Measurements from ENCODE around the gene PLEKHF1. TPM values are rescaled to one million over a fixed set of nuclear protein-coding genes. Genes with fewer than 3 reads are reported as not detected.
"Not testable (repeated sequence)": the region's sequence is repeated elsewhere in the genome, so short reads cannot be mapped to it uniquely, and the experiment has no call there.

Gene PLEKHF1
- total RNA-seq, 1 donor from 2014 or later: 10.4 TPM

DNA sequence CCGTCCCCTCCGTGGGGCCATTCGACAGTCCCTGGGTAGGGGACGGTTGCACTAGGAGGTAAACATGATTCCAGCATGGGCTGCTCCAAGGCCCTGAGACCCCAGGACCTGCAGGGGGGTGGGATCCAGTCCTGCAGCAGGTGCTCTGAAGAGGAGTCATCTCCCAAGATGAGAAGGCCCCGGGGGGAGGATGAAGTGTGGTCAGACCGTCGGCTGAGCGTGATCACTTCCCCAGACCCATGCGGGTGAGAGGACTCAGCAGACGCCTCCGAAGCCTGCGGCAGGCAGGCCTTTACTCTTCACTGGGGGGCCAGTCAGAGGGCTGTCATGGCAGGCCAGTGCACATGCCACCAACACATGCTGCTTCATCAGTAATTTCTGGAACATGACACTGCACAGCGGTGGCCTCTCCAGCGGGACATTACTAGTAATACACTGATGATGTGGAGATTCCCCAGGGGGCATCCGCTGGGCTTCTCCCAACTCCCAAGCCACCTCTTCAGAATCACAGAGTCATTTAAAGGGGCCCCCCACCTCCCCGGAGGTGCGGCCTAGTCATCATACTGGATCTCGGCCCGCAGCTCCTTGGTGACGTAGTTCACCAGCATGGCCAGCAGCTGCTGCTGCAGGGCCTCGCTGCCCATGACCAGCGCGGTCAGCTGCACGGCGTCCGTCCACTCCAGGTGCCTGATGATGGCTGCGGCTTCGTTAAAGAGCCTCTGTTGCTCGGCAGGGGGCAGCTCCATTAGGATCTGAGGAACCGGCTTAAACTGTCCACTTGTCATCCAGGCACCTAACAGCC, 37.1 kb downstream of the PLEKHF1 start:
- no peak overlapping the region for H3K4me3 ChIP-seq (ENCODE audit: low read depth, low read length)
- TF ChIP-seq, protein P1, sequence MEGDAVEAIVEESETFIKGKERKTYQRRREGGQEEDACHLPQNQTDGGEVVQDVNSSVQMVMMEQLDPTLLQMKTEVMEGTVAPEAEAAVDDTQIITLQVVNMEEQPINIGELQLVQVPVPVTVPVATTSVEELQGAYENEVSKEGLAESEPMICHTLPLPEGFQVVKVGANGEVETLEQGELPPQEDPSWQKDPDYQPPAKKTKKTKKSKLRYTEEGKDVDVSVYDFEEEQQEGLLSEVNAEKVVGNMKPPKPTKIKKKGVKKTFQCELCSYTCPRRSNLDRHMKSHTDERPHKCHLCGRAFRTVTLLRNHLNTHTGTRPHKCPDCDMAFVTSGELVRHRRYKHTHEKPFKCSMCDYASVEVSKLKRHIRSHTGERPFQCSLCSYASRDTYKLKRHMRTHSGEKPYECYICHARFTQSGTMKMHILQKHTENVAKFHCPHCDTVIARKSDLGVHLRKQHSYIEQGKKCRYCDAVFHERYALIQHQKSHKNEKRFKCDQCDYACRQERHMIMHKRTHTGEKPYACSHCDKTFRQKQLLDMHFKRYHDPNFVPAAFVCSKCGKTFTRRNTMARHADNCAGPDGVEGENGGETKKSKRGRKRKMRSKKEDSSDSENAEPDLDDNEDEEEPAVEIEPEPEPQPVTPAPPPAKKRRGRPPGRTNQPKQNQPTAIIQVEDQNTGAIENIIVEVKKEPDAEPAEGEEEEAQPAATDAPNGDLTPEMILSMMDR (conservative IDR thresholded peaks at IDR 0.05; ENCODE audit: low read depth, low read length): no peak
- DNase-seq (ENCODE audit: low read depth): no peak

DNA sequence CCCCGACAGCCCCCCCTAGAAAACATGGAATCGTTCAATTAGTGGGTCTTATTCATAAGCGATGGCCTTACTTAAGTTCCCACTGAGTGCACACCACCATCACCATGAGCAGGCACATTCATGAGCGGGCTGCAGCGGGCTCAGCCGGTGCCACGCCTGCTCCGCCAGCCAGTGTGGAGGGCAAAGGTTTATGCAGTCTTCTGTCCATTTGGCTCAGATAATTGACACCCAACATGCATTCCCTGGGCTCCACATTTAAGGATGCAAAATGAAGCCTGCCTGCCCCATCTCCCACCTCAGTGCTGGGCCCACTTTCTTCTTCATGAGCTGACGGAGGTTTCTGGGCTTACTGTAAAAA, 37.7 kb downstream of the PLEKHF1 start:
- no peak overlapping the region for H3K4me3 ChIP-seq (ENCODE audit: low read depth, low read length)
- DNase-seq (ENCODE audit: low read depth): no peak
- TF ChIP-seq, protein P1 (conservative IDR thresholded peaks at IDR 0.05; ENCODE audit: low read depth, low read length): no peak

DNA sequence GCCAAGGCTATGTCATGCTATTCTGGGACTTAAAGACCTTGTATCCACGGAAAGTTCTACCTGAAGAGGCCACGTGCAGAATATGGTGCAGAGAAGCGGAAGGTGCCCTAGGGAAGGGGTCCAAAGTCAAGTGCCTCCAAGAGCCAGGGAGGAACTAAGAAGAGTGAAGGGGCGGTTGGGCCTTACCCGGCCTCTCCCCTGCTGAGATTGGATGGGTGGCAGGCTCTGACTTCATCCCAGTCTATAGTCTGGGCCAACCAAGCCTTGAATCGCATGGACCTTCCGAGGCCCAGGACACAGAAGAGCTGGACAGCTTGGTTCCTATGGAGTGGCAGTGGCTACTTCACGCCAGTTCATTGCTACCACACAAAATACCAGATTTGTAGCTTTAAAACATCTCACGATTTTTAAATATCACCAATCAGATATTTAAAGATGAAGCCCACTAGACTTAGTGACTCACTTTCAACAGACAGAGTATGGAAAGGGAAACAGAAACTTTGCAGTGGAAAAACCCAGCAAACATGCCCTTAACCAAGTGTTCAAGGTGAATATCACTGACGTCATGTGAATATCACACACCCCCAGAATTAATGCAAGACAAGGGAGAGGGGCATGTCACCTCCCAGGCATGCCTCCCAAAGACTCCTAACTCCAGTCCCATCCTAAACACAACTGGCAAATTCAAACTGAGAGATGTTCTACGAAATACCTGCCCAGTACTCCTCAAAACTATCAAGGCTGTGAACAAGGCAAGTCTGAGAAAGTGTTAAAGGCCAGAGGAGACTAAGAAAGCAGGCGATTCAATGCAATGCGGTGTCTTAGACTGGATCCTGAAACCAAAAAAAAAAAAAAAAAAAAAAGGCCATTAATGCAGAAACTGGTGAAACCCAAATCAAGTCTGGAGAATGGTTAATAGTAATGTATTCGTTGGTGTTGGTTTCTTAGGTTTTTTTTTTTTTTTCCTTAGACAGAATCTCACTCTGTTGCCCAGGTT, 39.6 kb downstream of the PLEKHF1 start:
- TF ChIP-seq, protein P1 (conservative IDR thresholded peaks at IDR 0.05; ENCODE audit: low read depth, low read length): no peak

DNA sequence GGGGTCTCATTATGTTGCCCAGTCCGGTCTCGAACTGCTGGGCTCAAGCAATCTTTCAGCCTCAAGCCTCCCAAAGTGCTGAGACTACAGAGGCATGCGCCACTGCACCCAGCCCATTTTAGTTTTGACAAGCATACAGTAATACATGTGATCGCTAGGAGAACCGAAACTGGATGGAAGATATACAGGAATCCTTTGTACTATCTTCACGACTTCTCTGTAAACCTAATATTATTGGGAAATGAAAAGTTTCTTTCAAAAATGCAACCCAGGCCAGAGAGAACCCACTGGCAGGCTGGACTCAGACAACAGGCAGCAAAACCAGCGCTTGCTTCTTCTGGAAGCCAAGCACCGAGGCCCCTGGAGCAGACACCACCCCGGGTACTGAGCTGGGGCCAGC, 40.4 kb downstream of the PLEKHF1 start:
- DNase-seq (ENCODE audit: low read depth): no peak
- H3K4me3 ChIP-seq (ENCODE audit: low read depth, low read length): no peak overlapping the region
- TF ChIP-seq, protein P1 (conservative IDR thresholded peaks at IDR 0.05; ENCODE audit: low read depth, low read length): no peak

More for the DNA sequence above, 39.6 kb downstream of the PLEKHF1 start:
- no peak for DNase-seq (ENCODE audit: low read depth)
- H3K4me3 ChIP-seq (ENCODE audit: low read depth, low read length): no peak overlapping the region

DNA sequence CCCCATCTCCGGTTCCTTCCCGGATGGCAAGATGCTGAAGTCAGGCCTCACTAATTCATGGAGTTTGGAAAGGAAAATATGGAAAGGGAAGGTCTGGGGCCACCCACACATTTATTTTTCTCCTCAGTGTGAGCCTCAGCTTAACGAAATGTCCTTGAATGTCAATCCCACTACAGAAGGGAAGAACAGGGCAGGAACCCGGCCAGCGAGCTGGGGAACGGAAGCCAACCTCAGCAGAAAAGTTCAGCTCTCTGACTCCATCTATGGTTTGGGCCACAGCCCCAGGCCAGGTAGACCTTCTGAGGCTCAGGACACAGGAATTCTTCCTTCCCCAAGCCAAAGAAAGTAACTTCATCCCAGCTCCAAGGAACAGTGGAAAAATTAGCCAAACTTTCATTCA, 41.4 kb downstream of the PLEKHF1 start:
- TF ChIP-seq, protein P1 (conservative IDR thresholded peaks at IDR 0.05; ENCODE audit: low read depth, low read length): no peak
- DNase-seq (ENCODE audit: low read depth): no peak
- H3K4me3 ChIP-seq (ENCODE audit: low read depth, low read length): no peak overlapping the region

DNA sequence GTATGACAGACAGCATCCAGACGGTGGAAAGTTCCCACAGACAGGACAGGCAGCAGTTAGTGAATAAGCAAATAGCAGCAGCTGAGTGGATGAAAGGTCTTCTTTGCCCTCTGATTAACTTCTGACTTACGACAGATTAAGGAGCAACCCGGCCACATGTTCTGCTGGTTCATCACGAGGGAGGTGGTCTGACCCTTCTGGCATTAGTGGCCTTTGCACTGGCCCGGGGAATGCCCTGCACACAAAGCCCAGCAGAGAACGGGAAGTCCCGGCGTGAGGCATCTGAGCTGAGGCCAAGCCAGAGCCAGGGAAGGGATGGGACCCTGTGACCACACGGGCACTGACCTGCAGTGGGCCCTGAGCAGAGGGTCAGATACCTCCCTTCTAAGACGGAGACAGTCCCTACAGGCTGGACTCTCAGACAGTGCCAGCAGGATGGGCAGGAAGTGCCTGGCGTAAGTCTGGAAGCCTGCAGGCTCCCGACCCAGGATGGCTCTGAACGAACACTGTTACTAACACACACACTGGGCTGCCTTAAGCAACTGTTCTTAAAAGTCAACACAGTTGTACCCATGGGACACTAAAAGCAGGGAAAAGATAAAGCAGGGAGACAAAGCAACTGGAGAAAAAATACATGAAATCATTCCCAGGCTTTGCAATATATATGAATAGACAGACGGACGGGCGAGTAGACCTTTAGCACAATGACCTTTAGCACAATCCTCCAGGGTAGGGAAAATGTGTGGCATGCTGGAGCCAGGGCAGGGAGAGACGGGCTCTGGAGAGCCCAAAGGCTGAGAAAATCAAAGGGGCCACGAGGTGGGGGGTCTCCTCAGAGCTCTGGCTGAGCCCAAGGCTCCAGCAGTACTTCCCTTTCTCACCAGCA, 43.5 kb downstream of the PLEKHF1 start:
- DNase-seq (ENCODE audit: low read depth): peak; percentile 64
- TF ChIP-seq, protein P1 (conservative IDR thresholded peaks at IDR 0.05; ENCODE audit: low read depth, low read length): no peak
- no peak overlapping the region for H3K4me3 ChIP-seq (ENCODE audit: low read depth, low read length)

DNA sequence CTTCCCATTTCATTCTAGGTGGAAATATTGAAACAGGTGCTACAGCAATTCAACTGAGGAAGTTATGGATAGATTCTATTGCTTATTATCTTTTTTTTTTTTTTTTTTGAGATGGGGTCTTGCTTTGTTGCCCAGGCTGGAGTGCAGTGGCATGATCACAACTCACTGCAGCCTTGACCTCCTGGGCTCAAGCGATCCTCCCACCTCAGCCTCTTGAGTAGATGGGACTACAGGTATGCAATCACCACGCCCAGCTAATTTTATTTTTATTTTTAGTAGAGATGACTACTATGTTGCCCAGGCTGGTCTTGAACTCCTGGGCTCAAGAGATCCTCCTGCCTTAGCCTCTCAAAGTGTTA, 44.2 kb downstream of the PLEKHF1 start:
- DNase-seq (ENCODE audit: low read depth); H3K4me3 ChIP-seq (ENCODE audit: low read depth, low read length): not testable (repeated sequence)

Measured in epithelial cell of proximal tubule (primary cell).